ENCODE data around the gene DIRAS1. TPM values are rescaled to one million over a fixed set of nuclear protein-coding genes. Genes with fewer than 3 reads are reported as not detected.
"Not testable (repeated sequence)": the region's sequence is repeated elsewhere in the genome, so short reads cannot be mapped to it uniquely, and the experiment has no call there.

DIRAS1 gene
- total RNA-seq, 2 experiments from 2014 or later, result not detected

DNA sequence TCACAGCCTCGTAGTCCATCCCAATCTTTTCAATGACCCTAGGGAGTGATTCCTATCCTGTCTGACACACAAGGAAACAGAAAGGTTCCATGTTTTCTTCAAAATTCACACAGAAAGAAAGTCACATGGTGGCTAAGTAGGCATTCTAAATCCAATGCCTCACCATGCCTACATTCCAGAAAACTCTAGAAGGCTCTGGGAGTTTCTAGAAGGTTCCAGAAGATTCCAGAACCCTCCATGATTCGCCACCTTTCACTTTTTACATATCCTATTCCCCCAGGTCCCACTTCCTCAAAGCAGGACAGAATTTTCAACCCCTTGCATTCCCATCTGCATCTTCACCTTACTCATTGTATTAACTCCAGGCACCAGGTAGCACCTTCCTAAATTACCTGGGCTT lies 41.7 kb downstream of the DIRAS1 start:
- ATAC-seq (ENCODE audit: low read depth), result no peak
- H3K27ac Mint-ChIP-seq, result no peak overlapping the region
- no peaks in the 10 kb centered on the region for H3K4me1 Mint-ChIP-seq
- POLR2A ChIA-PET, result no interaction called here
- no peak overlapping the region for H3K4me3 Mint-ChIP-seq
- no peak for DNase-seq
- no peaks in the 10 kb centered on the region for H3K36me3 Mint-ChIP-seq
- H3K27me3 Mint-ChIP-seq, result no peaks in the 10 kb centered on the region
- peaks cover 3% of the 10 kb centered on the region for H3K9me3 Mint-ChIP-seq

DNA sequence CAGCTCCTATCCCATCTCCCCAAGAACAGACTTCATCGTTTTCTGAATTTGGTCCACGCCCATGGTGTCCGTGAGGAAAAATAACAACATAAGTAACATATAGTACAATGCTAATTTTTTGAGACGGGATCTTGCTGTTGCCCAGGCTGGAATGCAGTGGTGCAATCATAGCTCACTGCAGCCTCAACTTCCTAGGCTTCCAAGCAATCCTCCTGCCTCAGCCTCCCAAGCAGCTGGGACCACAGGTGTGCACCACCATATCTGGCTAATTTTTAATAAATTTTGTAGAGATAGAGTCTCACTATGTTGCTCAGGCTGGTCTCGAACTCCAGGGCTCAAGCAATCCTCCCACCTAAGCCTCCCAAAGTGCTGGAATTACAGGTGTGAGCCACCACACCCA lies 42.2 kb downstream of the DIRAS1 start:
- ATAC-seq (ENCODE audit: low read depth); H3K36me3 Mint-ChIP-seq; H3K27me3 Mint-ChIP-seq; DNase-seq; POLR2A ChIA-PET; H3K27ac Mint-ChIP-seq; H3K4me3 Mint-ChIP-seq; H3K9me3 Mint-ChIP-seq; H3K4me1 Mint-ChIP-seq: not testable (repeated sequence)

DNA sequence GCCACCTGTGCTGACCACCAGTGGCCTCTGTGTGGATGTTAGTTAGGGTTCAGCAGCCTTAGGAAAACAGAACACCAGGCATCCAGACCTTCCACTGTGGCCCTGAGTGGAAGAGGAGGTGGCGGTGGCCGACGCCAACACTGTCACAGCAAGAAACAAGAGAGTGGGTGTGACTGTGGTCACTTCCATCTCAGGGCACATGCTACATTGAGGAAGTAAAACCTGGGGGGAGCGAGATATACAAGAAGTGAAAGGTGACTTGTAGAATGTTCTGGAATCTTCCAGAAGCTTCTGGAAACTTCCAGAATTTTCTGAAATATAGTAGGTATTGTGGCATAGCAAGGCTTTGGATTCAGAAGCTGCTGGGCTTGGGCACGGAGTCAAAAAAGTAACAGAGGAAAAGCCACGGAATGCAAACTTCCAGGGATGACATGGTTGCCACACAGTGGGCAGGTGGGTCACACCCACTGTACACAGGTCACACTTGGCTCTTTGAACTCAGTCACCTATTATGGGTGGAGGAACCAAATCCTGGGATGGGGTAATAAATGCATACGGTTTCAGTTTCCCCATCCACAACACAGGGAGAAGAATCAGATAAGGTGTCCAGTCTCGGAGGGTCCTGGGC lies 43.0 kb downstream of the DIRAS1 start:
- no peaks in the 10 kb centered on the region for H3K36me3 Mint-ChIP-seq
- H3K4me3 Mint-ChIP-seq, result no peak overlapping the region
- POLR2A ChIA-PET, result no interaction called here
- no peak for ATAC-seq (ENCODE audit: low read depth)
- no peak overlapping the region for H3K27ac Mint-ChIP-seq
- DNase-seq, result no peak
- no peaks in the 10 kb centered on the region for H3K27me3 Mint-ChIP-seq
- H3K4me1 Mint-ChIP-seq, result no peaks in the 10 kb centered on the region
- peaks cover 3% of the 10 kb centered on the region for H3K9me3 Mint-ChIP-seq

DNA sequence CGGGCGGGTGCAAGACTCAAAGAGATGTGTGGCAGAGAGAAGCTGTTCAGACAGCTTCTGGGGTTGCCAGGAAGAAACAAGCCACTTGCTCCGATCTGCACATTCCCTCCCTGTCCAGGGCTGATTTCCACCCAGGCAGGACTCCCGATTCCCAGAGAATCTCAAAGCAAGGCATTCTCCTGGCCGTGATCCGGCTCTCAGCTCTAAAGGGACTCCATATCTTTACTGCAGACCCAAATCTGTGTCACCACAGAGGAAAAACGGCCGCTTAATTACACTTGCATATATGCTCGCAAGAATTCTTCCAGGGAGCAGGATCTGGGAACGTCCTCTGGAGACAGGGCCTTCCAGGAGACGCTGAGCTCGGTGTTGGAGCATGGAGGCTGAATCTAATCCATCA lies 44.3 kb downstream of the DIRAS1 start:
- ATAC-seq (ENCODE audit: low read depth) (no peak), DNase-seq (no peak)
- Mint-ChIP-seq H3K27ac (no peak overlapping the region), H3K4me1 (no peaks in the 10 kb centered on the region), H3K9me3 (peaks cover 3% of the 10 kb centered on the region), H3K4me3 (no peak overlapping the region), H3K36me3 (no peaks in the 10 kb centered on the region), H3K27me3 (no peaks in the 10 kb centered on the region)
- POLR2A ChIA-PET, result no interaction called here

DNA sequence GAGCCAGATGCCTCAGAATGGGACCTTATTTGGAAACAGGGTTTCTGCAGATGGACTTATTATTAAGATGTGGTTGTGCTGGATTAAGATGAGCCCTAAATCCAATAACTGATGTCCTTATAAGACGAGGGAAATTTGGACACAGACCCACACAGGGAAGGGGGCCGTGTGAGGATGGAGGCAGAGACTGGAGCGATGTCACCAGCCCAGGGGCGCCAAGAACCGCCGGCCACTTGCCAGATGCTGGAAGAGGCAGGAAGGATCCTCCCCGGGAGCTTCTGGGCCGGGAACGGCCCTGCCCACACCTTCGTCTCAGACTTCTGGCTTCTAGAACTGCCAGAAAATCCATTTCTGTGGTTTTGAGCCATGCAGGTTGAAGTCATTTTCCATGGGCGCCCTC lies 45.3 kb downstream of the DIRAS1 start:
- POLR2A ChIA-PET, result interaction anchor here (0.6 kb wide), 1 partner anchor 217 kb away, joined by 5 read pairs; no protein-coding TSS in a partner anchor
- Mint-ChIP-seq H3K27me3 (no peaks in the 10 kb centered on the region), H3K27ac (no peak overlapping the region), H3K9me3 (peaks cover 3% of the 10 kb centered on the region), H3K4me3 (no peak overlapping the region), H3K4me1 (no peaks in the 10 kb centered on the region), H3K36me3 (no peaks in the 10 kb centered on the region)
- DNase-seq (no peak), ATAC-seq (ENCODE audit: low read depth) (no peak)

DNA sequence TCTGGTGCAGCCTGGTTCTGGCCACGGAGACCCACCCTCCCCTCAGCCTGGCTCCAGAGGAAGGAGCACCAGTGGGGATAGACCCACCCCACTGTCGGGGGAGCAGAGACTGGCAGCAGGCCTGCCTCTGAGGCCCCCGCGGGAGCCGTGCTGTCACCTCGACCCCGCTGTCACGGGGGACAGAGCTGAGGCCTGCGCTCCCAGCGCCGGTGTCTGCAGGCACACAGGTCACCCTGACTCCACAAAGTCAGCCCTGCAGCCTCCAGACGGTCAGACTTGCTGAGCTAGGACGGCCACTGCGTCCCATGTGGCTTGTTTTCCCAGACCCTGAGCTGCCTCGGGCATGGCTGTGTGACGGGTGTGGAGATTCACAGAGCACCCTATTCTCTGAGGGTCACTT lies 51.0 kb downstream of the DIRAS1 start:
- no peaks in the 10 kb centered on the region for H3K36me3 Mint-ChIP-seq
- no peaks in the 10 kb centered on the region for H3K27me3 Mint-ChIP-seq
- no peaks in the 10 kb centered on the region for H3K9me3 Mint-ChIP-seq
- POLR2A ChIA-PET, result no interaction called here
- no peak overlapping the region for H3K27ac Mint-ChIP-seq
- H3K4me1 Mint-ChIP-seq, result no peaks in the 10 kb centered on the region
- no peak overlapping the region for H3K4me3 Mint-ChIP-seq
- no peak for DNase-seq
- no peak for ATAC-seq (ENCODE audit: low read depth)

DNA sequence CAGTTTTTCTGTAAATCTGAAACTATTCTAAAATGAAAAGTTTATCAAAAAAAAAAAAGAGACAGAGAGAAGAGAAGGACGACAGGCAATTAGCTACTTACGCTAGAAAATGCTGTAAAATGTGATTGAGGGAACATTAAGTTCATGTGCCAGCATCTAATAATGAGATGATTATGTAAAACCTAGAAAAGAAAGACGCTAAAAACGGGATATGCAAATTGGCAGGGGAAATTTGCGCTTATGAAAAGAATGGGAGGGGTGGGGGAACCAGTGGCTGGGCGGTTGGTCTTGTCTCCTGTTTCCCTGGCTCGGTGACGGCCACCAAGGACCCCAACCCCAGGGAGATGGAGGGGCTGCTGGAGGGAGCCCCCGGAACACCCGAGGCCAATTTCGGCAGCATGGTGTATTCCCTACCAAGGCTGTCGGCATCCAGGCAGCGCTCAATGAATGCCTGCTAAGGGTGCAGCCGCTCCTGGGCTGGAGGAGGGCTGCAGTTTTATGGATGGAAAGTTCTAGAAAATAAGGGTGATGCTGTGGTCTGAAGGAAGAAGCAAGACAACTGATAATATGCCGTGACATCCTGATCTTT lies 52.9 kb downstream of the DIRAS1 start:
- Mint-ChIP-seq H3K9me3 (no peaks in the 10 kb centered on the region), H3K4me1 (no peaks in the 10 kb centered on the region), H3K36me3 (no peaks in the 10 kb centered on the region), H3K4me3 (no peak overlapping the region), H3K27ac (no peak overlapping the region), H3K27me3 (no peaks in the 10 kb centered on the region)
- POLR2A ChIA-PET, result no interaction called here
- DNase-seq (no peak), ATAC-seq (ENCODE audit: low read depth) (no peak)

DNA sequence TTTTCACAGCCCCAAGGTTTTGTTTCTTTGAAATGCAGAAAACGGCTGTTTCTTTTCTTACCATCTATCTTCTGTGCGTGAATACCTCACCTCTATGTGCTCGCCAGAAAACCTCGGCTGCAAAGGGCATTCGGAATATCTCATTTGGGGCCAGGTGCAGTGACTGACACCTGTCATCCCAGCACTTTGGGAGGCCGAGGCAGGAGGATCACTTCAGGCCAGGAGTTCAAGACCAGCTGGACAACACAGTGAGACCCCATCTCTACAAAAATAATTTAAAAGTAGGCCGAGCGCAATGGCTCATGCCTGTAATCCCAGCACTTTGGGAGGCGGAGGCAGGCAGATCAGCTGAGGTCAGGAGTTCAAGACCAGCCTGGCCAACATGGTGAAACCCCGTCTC lies 53.8 kb downstream of the DIRAS1 start:
- DNase-seq; H3K9me3 Mint-ChIP-seq; ATAC-seq (ENCODE audit: low read depth); H3K4me1 Mint-ChIP-seq; H3K27me3 Mint-ChIP-seq; H3K36me3 Mint-ChIP-seq; POLR2A ChIA-PET; H3K27ac Mint-ChIP-seq; H3K4me3 Mint-ChIP-seq: not testable (repeated sequence)

DNA sequence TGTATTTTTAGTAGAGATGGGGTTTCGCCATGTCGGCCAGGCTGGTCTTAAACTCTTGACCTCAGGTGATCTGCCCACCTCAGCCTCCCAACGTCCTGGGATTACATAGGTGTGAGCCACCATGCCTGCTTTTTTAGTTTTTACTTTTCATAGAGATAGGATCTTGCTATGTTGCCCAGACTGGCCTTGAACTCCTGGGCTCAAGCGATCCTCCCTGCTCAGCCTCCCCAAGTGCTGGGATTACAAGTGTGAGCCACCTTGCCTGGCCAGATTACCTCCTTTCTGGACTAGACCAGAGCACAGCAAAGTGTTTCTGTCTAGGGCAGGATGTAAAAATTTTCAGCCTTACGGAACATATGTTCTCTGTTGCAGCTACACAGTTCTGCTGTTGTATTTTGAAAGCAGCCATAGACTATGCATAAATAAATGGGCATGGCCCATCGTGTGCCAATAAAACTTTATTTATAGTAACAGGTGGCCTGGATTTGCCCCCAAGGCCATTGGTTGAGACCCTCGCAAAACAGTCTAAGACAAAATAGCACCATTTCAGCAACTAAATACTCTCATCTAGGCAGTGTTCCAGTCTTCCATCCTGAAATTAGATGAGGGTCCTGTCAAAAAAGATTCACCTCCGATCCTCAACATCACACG lies 54.7 kb downstream of the DIRAS1 start:
- Mint-ChIP-seq H3K4me3 (no peak overlapping the region), H3K4me1 (no peaks in the 10 kb centered on the region), H3K36me3 (no peaks in the 10 kb centered on the region), H3K27ac (no peak overlapping the region), H3K9me3 (no peaks in the 10 kb centered on the region), H3K27me3 (no peaks in the 10 kb centered on the region)
- POLR2A ChIA-PET, result no interaction called here
- no peak for ATAC-seq (ENCODE audit: low read depth)
- DNase-seq, result no peak

DNA sequence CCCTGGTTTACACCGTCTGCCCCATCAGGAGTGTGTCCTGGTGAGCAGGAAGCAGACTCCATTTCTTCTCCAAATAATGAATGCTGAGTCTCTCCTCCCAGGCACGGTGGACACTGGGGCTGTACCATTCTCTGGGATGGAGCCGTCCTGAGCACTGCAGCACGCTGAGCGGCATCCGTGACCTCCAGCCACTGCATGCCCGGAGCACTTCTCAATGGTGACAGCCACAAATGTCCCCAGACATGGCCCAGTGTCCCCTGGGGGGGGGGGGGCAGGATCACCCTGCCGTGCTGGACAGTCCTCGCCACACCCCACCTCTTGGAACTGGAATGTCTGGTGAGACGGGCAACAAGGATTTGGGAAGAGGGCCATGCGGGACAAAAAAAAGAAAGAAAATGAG lies 56.1 kb downstream of the DIRAS1 start:
- POLR2A ChIA-PET, result no interaction called here

More for the DNA sequence above, 56.1 kb downstream of the DIRAS1 start:
- no peak for ATAC-seq (ENCODE audit: low read depth)
- Mint-ChIP-seq H3K4me3 (no peak overlapping the region), H3K27me3 (no peaks in the 10 kb centered on the region), H3K36me3 (no peaks in the 10 kb centered on the region), H3K9me3 (no peaks in the 10 kb centered on the region), H3K27ac (no peak overlapping the region), H3K4me1 (no peaks in the 10 kb centered on the region)
- DNase-seq, result no peak

Other genes starting within 250 kb of the DIRAS1 start
- gene GADD45B, start 245.2 kb downstream of the DIRAS1 start, total RNA-seq, result 10 to 100 TPM; 83.1 to 85.4 TPM
- gene GNG7, start 18.7 kb downstream of the DIRAS1 start, total RNA-seq, result 1 to 10 TPM; 1.2 to 2.2 TPM
- gene SLC39A3, start 18.6 kb upstream of the DIRAS1 start, total RNA-seq, result 10 to 100 TPM; 22.4 to 24.2 TPM
- 10 to 100 TPM; 39.6 to 42.6 TPM for gene SGTA, start 61.9 kb upstream of the DIRAS1 start, total RNA-seq
- 10 to 100 TPM; 73.2 to 78.8 TPM for gene THOP1, start 64.1 kb upstream of the DIRAS1 start, total RNA-seq
- gene ZNF554, start 98.5 kb upstream of the DIRAS1 start, total RNA-seq, result 1 to 10 TPM; 3.6 to 5.0 TPM
- gene ZNF555, start 120.1 kb upstream of the DIRAS1 start, total RNA-seq, result 1 to 10 TPM; 4.8 to 5.3 TPM
- not detected for gene ZNF556, start 146.0 kb upstream of the DIRAS1 start, total RNA-seq
- 1 to 10 TPM; 4.7 to 5.7 TPM for gene ZNF57, start 179.6 kb upstream of the DIRAS1 start, total RNA-seq
- 1 to 10 TPM; 5.0 to 5.1 TPM for gene ZNF77, start 223.6 kb upstream of the DIRAS1 start, total RNA-seq

Data from activated naive CD8-positive, alpha-beta T cell treated with anti-CD3 and anti-CD28 coated beads, Interleukin-2, amount 10 ng/mL, durations not matched to agents 7 days and 5 days (primary cell).